HepG2 (cell line): ENCODE results near the gene SAPCD1. TPM values are rescaled to one million over a fixed set of nuclear protein-coding genes. Genes with fewer than 3 reads are reported as not detected.

ENCODE experiments used
- AFF4 ChIP-seq: sonication (generic); formaldehyde crosslinking; IDR thresholded peaks from 2 replicates; pipeline ENCODE4 v1.4.0; 2020; ENCODE audit warnings: missing genetic modification reagents
- AKAP8 ChIP-seq: sonication (generic); formaldehyde crosslinking; IDR thresholded peaks from 2 replicates; pipeline ENCODE4 v1.5.1; 2020; ENCODE audit warnings: mild to moderate bottlenecking, missing genetic modification reagents
- ETV5 ChIP-seq: IDR thresholded peaks from 2 replicates; pipeline ENCODE4 v1.6.1; 2018; ENCODE audit warnings: missing biosample characterization, missing genetic modification reagents, inconsistent platforms, borderline replicate concordance
- NKX3-1 ChIP-seq: sonication (generic); formaldehyde crosslinking; IDR thresholded peaks from 2 replicates; pipeline ENCODE4 v1.5.0; 2020; ENCODE audit warnings: missing genetic modification reagents
- THYN1 ChIP-seq: sonication (generic); formaldehyde crosslinking; IDR thresholded peaks from 2 replicates; pipeline ENCODE4 v1.8.1; 2023; ENCODE audit warnings: low read depth, mild to moderate bottlenecking, moderate library complexity, missing genetic modification reagents, borderline replicate concordance
- ZFP37 ChIP-seq: sonication (generic); formaldehyde crosslinking; IDR thresholded peaks from 2 replicates; pipeline ENCODE4 v1.4.0; 2020; ENCODE audit warnings: missing genetic modification reagents, borderline replicate concordance
- ZNF34 ChIP-seq: sonication (generic); formaldehyde crosslinking; IDR thresholded peaks from 2 replicates; pipeline ENCODE4 v1.4.0; 2020; ENCODE audit warnings: mild to moderate bottlenecking, missing genetic modification reagents, borderline replicate concordance
- ZNF501 ChIP-seq: sonication (generic); formaldehyde crosslinking; IDR thresholded peaks from 2 replicates; pipeline ENCODE4 v1.5.1; 2020; ENCODE audit warnings: mild to moderate bottlenecking, moderate library complexity, missing genetic modification reagents
- ZNF724P ChIP-seq: sonication (generic); formaldehyde crosslinking; IDR thresholded peaks from 2 replicates; pipeline ENCODE4 v1.8.0; 2022; ENCODE audit warnings: missing genetic modification reagents, borderline replicate concordance
- polyA plus RNA-seq, 8 experiments: library from polyadenylated mRNA; depleted of rRNA in 3 of 8; stranded (reverse) in 7 of 8; unstranded in 1 of 8; fragments of >200 nt; fragmentation: Illumina TruSeq in 4 of 8; extraction: Trizol in 4 of 8; gene quantifications; 2 replicates each; pipeline versions ENCODE4 v1.2.1 to v1.2.3, GENCODE V29; 2011 to 2016; ENCODE audit warnings: low read depth in 4 of 8, missing spikeins in 1 of 8, mixed read lengths in 1 of 8; ENCODE audit not compliant: insufficient read depth in 1 of 8
- total RNA-seq, 5 experiments: library from RNA; depleted of rRNA; stranded (reverse); fragments of >200 nt; fragmentation: Illumina TruSeq; extraction: Trizol; gene quantifications; 2 replicates each; pipeline ENCODE4 v1.2.3, GENCODE V29; 2016; ENCODE audit warnings: low read depth in 1 of 5
- TF ChIP-seq, protein P1 (sequence below): sonication (generic); formaldehyde crosslinking; IDR thresholded peaks from 2 replicates; pipeline ENCODE4 v1.5.0; 2020; ENCODE audit warnings: mild to moderate bottlenecking, missing genetic modification reagents, borderline replicate concordance
- TF ChIP-seq, protein P2 (sequence below): sonication (generic); formaldehyde crosslinking; IDR thresholded peaks from one replicate; pipeline ENCODE4 v1.5.1; 2020; ENCODE audit warnings: mild to moderate bottlenecking, missing genetic modification reagents; ENCODE audit errors: not compliant biosample characterization

Gene SAPCD1
- total and polyA plus RNA-seq, 2 of the 13 experiments (the other 11 are each of a cell fraction or from before 2014, with no cell fraction given) = 2.5 to 3.9 TPM

DNA sequence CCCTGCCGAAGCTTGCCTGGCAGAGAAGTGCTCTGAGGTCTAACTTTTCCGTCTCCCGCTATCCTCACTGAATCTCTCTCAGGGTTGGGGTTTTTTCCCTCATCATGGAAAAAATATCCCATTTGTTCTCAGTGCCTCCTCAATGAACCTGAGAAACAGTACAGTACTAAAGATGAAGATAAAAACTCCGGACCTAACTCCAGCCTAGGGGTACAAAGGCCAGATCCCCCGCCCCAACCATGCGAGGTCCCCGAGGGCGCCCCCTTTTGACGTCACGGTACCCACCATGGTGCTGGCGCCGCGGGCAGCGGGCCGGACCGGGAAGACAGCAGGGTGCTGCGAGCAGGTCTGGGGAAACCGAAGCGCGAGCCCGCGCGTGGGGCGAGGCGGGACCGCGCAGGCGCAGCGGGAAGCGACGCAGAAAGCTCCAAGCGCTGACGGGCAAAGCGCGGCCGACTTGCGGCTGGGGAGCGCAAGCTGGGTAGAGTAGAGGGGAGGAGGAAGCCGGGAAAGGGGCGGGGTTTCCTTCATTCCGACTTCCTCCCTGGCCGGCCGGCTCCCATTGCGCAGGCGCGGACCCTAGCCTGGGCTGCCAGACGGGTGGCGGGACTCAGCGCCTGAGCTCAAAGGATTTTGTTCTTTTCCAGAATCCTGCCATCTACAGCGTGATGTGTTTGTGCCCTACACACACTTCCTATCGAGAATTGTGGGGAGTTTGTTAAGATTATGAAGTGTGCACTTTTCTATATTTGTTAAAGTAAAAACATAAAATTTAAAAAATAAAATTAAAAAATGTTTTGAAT is 44.2 kb downstream of the SAPCD1 start, which contains the start of gene LSM2 (continued):
- TF ChIP-seq AFF4 (CRISPR knock-in tag) (no peak; the same call in 1 of the 2 replicates), ZNF724P (CRISPR knock-in tag) (peak; percentile 94; the same call in 1 of the 2 replicates), AKAP8 (peak; percentile 87), ZNF501 (CRISPR knock-in tag) (peak; percentile 98), ZFP37 (CRISPR knock-in tag) (peak; percentile 38; the same call in 1 of the 2 replicates), THYN1 (CRISPR knock-in tag) (peak; percentile 57; the same call in 1 of the 2 replicates), ZNF34 (CRISPR knock-in tag) (0 out of 2 replicates have a peak, but pooled peaks have one; percentile 74), ETV5 (peak; percentile 80), NKX3-1 (CRISPR knock-in tag) (peak; percentile 83)
- TF ChIP-seq, protein P1, sequence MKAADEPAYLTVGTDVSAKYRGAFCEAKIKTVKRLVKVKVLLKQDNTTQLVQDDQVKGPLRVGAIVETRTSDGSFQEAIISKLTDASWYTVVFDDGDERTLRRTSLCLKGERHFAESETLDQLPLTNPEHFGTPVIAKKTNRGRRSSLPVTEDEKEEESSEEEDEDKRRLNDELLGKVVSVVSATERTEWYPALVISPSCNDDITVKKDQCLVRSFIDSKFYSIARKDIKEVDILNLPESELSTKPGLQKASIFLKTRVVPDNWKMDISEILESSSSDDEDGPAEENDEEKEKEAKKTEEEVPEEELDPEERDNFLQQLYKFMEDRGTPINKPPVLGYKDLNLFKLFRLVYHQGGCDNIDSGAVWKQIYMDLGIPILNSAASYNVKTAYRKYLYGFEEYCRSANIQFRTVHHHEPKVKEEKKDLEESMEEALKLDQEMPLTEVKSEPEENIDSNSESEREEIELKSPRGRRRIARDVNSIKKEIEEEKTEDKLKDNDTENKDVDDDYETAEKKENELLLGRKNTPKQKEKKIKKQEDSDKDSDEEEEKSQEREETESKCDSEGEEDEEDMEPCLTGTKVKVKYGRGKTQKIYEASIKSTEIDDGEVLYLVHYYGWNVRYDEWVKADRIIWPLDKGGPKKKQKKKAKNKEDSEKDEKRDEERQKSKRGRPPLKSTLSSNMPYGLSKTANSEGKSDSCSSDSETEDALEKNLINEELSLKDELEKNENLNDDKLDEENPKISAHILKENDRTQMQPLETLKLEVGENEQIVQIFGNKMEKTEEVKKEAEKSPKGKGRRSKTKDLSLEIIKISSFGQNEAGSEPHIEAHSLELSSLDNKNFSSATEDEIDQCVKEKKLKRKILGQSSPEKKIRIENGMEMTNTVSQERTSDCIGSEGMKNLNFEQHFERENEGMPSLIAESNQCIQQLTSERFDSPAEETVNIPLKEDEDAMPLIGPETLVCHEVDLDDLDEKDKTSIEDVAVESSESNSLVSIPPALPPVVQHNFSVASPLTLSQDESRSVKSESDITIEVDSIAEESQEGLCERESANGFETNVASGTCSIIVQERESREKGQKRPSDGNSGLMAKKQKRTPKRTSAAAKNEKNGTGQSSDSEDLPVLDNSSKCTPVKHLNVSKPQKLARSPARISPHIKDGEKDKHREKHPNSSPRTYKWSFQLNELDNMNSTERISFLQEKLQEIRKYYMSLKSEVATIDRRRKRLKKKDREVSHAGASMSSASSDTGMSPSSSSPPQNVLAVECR (CRISPR knock-in tag) = peak; percentile 97
- TF ChIP-seq, protein P2, sequence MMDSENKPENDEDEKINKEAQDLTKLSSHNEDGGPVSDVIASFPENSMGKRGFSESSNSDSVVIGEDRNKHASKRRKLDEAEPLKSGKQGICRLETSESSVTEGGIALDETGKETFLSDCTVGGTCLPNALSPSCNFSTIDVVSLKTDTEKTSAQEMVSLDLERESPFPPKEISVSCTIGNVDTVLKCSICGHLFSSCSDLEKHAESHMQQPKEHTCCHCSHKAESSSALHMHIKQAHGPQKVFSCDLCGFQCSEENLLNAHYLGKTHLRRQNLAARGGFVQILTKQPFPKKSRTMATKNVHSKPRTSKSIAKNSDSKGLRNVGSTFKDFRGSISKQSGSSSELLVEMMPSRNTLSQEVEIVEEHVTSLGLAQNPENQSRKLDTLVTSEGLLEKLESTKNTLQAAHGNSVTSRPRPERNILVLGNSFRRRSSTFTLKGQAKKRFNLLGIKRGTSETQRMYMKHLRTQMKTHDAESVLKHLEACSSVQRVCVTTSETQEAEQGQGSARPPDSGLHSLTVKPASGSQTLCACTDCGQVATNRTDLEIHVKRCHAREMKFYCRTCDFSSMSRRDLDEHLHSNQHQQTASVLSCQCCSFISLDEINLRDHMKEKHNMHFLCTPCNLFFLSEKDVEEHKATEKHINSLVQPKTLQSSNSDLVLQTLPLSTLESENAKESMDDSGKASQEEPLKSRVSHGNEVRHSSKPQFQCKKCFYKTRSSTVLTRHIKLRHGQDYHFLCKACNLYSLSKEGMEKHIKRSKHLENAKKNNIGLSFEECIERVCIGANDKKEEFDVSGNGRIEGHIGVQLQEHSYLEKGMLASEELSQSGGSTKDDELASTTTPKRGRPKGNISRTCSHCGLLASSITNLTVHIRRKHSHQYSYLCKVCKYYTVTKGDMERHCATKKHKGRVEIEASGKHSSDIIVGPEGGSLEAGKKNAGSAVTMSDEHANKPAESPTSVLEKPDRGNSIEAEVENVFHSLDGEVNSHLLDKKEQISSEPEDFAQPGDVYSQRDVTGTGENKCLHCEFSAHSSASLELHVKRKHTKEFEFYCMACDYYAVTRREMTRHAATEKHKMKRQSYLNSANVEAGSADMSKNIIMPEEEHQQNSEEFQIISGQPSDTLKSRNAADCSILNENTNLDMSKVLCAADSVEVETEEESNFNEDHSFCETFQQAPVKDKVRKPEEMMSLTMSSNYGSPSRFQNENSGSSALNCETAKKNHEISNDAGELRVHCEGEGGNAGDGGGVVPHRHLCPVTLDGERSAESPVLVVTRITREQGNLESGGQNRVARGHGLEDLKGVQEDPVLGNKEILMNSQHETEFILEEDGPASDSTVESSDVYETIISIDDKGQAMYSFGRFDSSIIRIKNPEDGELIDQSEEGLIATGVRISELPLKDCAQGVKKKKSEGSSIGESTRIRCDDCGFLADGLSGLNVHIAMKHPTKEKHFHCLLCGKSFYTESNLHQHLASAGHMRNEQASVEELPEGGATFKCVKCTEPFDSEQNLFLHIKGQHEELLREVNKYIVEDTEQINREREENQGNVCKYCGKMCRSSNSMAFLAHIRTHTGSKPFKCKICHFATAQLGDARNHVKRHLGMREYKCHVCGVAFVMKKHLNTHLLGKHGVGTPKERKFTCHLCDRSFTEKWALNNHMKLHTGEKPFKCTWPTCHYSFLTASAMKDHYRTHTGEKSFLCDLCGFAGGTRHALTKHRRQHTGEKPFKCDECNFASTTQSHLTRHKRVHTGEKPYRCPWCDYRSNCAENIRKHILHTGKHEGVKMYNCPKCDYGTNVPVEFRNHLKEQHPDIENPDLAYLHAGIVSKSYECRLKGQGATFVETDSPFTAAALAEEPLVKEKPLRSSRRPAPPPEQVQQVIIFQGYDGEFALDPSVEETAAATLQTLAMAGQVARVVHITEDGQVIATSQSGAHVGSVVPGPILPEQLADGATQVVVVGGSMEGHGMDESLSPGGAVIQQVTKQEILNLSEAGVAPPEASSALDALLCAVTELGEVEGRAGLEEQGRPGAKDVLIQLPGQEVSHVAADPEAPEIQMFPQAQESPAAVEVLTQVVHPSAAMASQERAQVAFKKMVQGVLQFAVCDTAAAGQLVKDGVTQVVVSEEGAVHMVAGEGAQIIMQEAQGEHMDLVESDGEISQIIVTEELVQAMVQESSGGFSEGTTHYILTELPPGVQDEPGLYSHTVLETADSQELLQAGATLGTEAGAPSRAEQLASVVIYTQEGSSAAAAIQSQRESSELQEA (CRISPR knock-in tag) = peak; percentile 88
